Measurements from ENCODE around the gene MYH11.
"Not testable (repeated sequence)": the region's sequence is repeated elsewhere in the genome, so short reads cannot be mapped to it uniquely, and the experiment has no call there.

The MYH11 gene

GRCh38 chr16:15677447-15677846 lies 179.4 kb downstream of the MYH11 start:
- ChIA-PET CTCF (no interaction called here), POLR2A (no interaction called here)
- DNase-seq (ENCODE audit: extremely low spot score) = no peak
- TF ChIP-seq CTBP1 (IDR thresholded peaks at IDR 0.05; ENCODE audit: borderline replicate concordance) (no peak), LEF1 (IDR thresholded peaks at IDR 0.05; ENCODE audit: borderline replicate concordance) (no peak), SUZ12 (IDR thresholded peaks at IDR 0.05) (no peak), ELF4 (IDR thresholded peaks at IDR 0.05) (no peak), SP1 (IDR thresholded peaks at IDR 0.05) (no peak), NFRKB (IDR thresholded peaks at IDR 0.05) (no peak), ZNF384 (IDR thresholded peaks at IDR 0.05) (no peak), FOXM1 (IDR thresholded peaks at IDR 0.05; ENCODE audit: borderline replicate concordance) (no peak), FOXK2 (IDR thresholded peaks at IDR 0.05) (no peak)

GRCh38 chr16:15676506-15676905 lies 180.3 kb downstream of the MYH11 start:
- TF ChIP-seq TARDBP (IDR thresholded peaks at IDR 0.05) = no peak
- TF ChIP-seq PKNOX1 (IDR thresholded peaks at IDR 0.05) = no peak
- no peak for TF ChIP-seq SP1 (IDR thresholded peaks at IDR 0.05)
- no peak for TF ChIP-seq SUZ12 (IDR thresholded peaks at IDR 0.05)
- no peak for TF ChIP-seq FOXA1 (IDR thresholded peaks at IDR 0.05)
- no peak for TF ChIP-seq HDGF (IDR thresholded peaks at IDR 0.05; ENCODE audit: borderline replicate concordance)
- TF ChIP-seq CTBP1 (IDR thresholded peaks at IDR 0.05; ENCODE audit: borderline replicate concordance) = no peak
- no peak for TF ChIP-seq L3MBTL2 (conservative IDR thresholded peaks at IDR 0.05)
- TF ChIP-seq FOXM1 (IDR thresholded peaks at IDR 0.05; ENCODE audit: borderline replicate concordance) = no peak
- TF ChIP-seq NFRKB (IDR thresholded peaks at IDR 0.05) = no peak
- TF ChIP-seq ZNF384 (IDR thresholded peaks at IDR 0.05) = no peak
- TF ChIP-seq FOXK2 (IDR thresholded peaks at IDR 0.05) = no peak
- no peak for TF ChIP-seq LEF1 (IDR thresholded peaks at IDR 0.05; ENCODE audit: borderline replicate concordance)
- no peak for TF ChIP-seq ELF4 (IDR thresholded peaks at IDR 0.05)
- no peak for TF ChIP-seq BHLHE40 (IDR thresholded peaks at IDR 0.05; ENCODE audit: borderline replicate concordance)
- no peak for TF ChIP-seq ARNT (IDR thresholded peaks at IDR 0.05)
- no peak for DNase-seq (ENCODE audit: extremely low spot score)
- CTCF ChIA-PET = no interaction called here
- POLR2A ChIA-PET = no interaction called here

- TF ChIP-seq TARDBP (IDR thresholded peaks at IDR 0.05) (no peak), PKNOX1 (IDR thresholded peaks at IDR 0.05) (no peak), HDGF (IDR thresholded peaks at IDR 0.05; ENCODE audit: borderline replicate concordance) (no peak)
- DNase-seq (ENCODE audit: extremely low spot score) = no peak
- ChIA-PET POLR2A (no interaction called here), CTCF (no interaction called here)
Measured at GRCh38 chr16:15674571-15674970, 182.3 kb downstream of the MYH11 start.

GRCh38 chr16:15672514-15673167 lies 184.2 kb downstream of the MYH11 start:
- DNase-seq (ENCODE audit: extremely low spot score) = no peak
- TF ChIP-seq L3MBTL2 (conservative IDR thresholded peaks at IDR 0.05) (no peak), SUZ12 (IDR thresholded peaks at IDR 0.05) (no peak)
- CTCF ChIA-PET = no interaction called here
- POLR2A ChIA-PET = interaction anchor here (0.6 to 1.1 kb wide), 2 partner anchors 19 to 30 kb away, joined by 3 read pairs; partner anchors contain the start of gene MARF1

GRCh38 chr16:15672127-15672513 lies 184.7 kb downstream of the MYH11 start:
- CTCF ChIA-PET; DNase-seq (ENCODE audit: extremely low spot score): not testable (repeated sequence)
- POLR2A ChIA-PET = interaction anchor here (1.1 kb wide), 1 partner anchor 19 kb away, joined by 3 read pairs; no protein-coding TSS in a partner anchor

GRCh38 chr16:15671530-15672117 lies 185.2 kb downstream of the MYH11 start:
- DNase-seq (ENCODE audit: extremely low spot score) = no peak
- ChIA-PET POLR2A (interaction anchor here (1.1 kb wide), 1 partner anchor 18 kb away, joined by 3 read pairs; no protein-coding TSS in a partner anchor), CTCF (no interaction called here)
- TF ChIP-seq ZNF384 (IDR thresholded peaks at IDR 0.05) = no peak
- TF ChIP-seq TARDBP (IDR thresholded peaks at IDR 0.05) = no peak
- no peak for TF ChIP-seq ELF4 (IDR thresholded peaks at IDR 0.05)
- no peak for TF ChIP-seq SP1 (IDR thresholded peaks at IDR 0.05)
- no peak for TF ChIP-seq LEF1 (IDR thresholded peaks at IDR 0.05; ENCODE audit: borderline replicate concordance)
- no peak for TF ChIP-seq NFRKB (IDR thresholded peaks at IDR 0.05)
- no peak for TF ChIP-seq FOXA1 (IDR thresholded peaks at IDR 0.05)
- no peak for TF ChIP-seq L3MBTL2 (conservative IDR thresholded peaks at IDR 0.05)
- TF ChIP-seq CTBP1 (IDR thresholded peaks at IDR 0.05; ENCODE audit: borderline replicate concordance) = no peak
- TF ChIP-seq PKNOX1 (IDR thresholded peaks at IDR 0.05) = no peak
- TF ChIP-seq ARNT (IDR thresholded peaks at IDR 0.05) = no peak
- TF ChIP-seq FOXK2 (IDR thresholded peaks at IDR 0.05) = no peak

GRCh38 chr16:15667091-15667742 lies 189.6 kb downstream of the MYH11 start:
- no peak for DNase-seq (ENCODE audit: extremely low spot score)
- CTCF ChIA-PET = no interaction called here
- no peak for TF ChIP-seq SUZ12 (IDR thresholded peaks at IDR 0.05)
- no peak for TF ChIP-seq L3MBTL2 (conservative IDR thresholded peaks at IDR 0.05)
- TF ChIP-seq FOXA1 (IDR thresholded peaks at IDR 0.05) = no peak
- TF ChIP-seq LEF1 (IDR thresholded peaks at IDR 0.05; ENCODE audit: borderline replicate concordance) = no peak
- no peak for TF ChIP-seq FOXM1 (IDR thresholded peaks at IDR 0.05; ENCODE audit: borderline replicate concordance)
- no peak for TF ChIP-seq NFRKB (IDR thresholded peaks at IDR 0.05)
- TF ChIP-seq SP1 (IDR thresholded peaks at IDR 0.05) = no peak
- TF ChIP-seq ELF4 (IDR thresholded peaks at IDR 0.05) = no peak
- no peak for TF ChIP-seq FOXK2 (IDR thresholded peaks at IDR 0.05)
- no peak for TF ChIP-seq PKNOX1 (IDR thresholded peaks at IDR 0.05)
- TF ChIP-seq ARNT (IDR thresholded peaks at IDR 0.05) = no peak
- TF ChIP-seq BHLHE40 (IDR thresholded peaks at IDR 0.05; ENCODE audit: borderline replicate concordance) = no peak
- no peak for TF ChIP-seq TARDBP (IDR thresholded peaks at IDR 0.05)
- TF ChIP-seq CTBP1 (IDR thresholded peaks at IDR 0.05; ENCODE audit: borderline replicate concordance) = no peak
- POLR2A ChIA-PET = no interaction called here

All from HEK293T (cell line).